HL-60 (cell line): Measurements from ENCODE around the gene ADGRG1.

Experiments used
- DNase-seq, 2 experiments: peaks; one replicate each; pipeline ENCODE4 v3.0.0-alpha.2; 2010 to 2020; ENCODE audit warnings: low read depth in 1 of 2, low spot score in 1 of 2
- H3K27ac ChIP-seq: fragments of 250-450 bp; sonication (Bioruptor Pico); replicated peaks from 2 replicates; pipeline ENCODE4 v1.5.1; 2020; ENCODE audit warnings: mild to moderate bottlenecking, moderate library complexity
- H3K27me3 ChIP-seq: fragments of 250-450 bp; sonication (Bioruptor Pico); 2 replicates; pipeline ENCODE4 v1.5.1; 2021; ENCODE audit warnings: mild to moderate bottlenecking, moderate library complexity; ENCODE audit not compliant: insufficient read depth, poor library complexity, severe bottlenecking
- H3K4me3 ChIP-seq: replicated peaks from 2 replicates; pipeline ENCODE4 v1.5.1; 2011; ENCODE audit warnings: mild to moderate bottlenecking, control low read depth, low read length; ENCODE audit not compliant: insufficient read depth
- GABPA ChIP-seq: IDR thresholded peaks from 2 replicates; pipeline ENCODE4 v1.6.1; 2012; ENCODE audit warnings: low read depth
- POLR2AphosphoS5 ChIP-seq: IDR thresholded peaks from 2 replicates; pipeline ENCODE4 v1.6.1; 2012; ENCODE audit warnings: low read depth
- REST ChIP-seq: IDR thresholded peaks from 2 replicates; pipeline ENCODE4 v1.6.1; 2012; ENCODE audit warnings: low read depth; ENCODE audit not compliant: insufficient replicate concordance
- SPI1 ChIP-seq: IDR thresholded peaks from 2 replicates; pipeline ENCODE4 v1.6.1; 2012; ENCODE audit warnings: low read depth, mild to moderate bottlenecking, borderline replicate concordance
- TF ChIP-seq, protein P1 (sequence below): IDR thresholded peaks from one replicate; pipeline ENCODE4 v1.5.1; 2011; ENCODE audit warnings: low read length, control low read depth, inconsistent platforms; ENCODE audit not compliant: insufficient read depth

ADGRG1 gene

DNA sequence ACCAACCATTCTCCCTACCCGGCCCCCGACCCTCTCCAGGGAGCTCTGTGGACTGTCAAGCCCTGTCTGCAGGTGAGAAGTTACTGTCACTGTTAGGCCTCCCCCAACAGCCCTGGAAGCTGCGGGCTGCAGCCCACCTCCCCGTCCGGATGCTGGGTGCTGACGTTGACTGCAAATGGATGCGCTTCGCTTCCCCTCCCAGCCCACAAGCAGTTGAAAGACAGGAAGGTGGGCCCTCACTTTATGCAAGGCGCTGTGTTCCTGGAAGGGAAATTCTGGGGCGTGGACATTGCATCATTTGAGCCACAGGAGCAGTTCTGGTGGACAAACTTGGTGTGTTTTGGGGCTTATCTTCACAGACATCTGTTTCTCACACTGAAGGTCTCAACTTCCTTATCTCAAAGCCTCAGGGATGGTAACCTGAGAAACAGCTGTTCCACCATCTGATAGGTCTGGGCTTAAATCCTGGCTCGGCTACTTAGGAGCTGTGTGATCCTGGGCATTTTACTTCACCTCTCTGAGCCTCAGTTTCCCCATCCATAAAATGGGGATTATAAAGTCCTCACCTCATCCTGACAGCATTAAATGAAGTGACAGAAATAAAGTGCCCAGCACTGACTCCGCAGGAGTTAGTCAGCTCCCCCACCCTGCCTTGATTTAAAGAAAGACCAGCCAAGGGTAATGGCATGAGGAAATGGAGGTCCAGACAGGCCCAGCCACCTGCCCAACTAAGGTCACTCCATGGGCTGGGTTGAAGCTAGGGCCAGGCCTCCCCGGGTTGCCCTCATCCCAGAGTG lies 61.5 kb downstream of the ADGRG1 start:
- peak; percentile 99 for TF ChIP-seq POLR2AphosphoS5
- peak; percentile 42; the same call in 1 of the 2 replicates for TF ChIP-seq SPI1
- peak; percentile 18 for TF ChIP-seq REST
- TF ChIP-seq, protein P1, sequence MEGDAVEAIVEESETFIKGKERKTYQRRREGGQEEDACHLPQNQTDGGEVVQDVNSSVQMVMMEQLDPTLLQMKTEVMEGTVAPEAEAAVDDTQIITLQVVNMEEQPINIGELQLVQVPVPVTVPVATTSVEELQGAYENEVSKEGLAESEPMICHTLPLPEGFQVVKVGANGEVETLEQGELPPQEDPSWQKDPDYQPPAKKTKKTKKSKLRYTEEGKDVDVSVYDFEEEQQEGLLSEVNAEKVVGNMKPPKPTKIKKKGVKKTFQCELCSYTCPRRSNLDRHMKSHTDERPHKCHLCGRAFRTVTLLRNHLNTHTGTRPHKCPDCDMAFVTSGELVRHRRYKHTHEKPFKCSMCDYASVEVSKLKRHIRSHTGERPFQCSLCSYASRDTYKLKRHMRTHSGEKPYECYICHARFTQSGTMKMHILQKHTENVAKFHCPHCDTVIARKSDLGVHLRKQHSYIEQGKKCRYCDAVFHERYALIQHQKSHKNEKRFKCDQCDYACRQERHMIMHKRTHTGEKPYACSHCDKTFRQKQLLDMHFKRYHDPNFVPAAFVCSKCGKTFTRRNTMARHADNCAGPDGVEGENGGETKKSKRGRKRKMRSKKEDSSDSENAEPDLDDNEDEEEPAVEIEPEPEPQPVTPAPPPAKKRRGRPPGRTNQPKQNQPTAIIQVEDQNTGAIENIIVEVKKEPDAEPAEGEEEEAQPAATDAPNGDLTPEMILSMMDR: no peak
- peak; percentile 44 for TF ChIP-seq GABPA
- Histone ChIP-seq H3K4me3 (0 out of 2 replicates have a peak overlapping the region, but pooled peaks have one; percentile 7), H3K27me3 (no peaks in the 10 kb centered on the region), H3K27ac (peak overlapping the region; percentile 78)
- DNase-seq: peak; percentile 97 to 100

GRCh38 chr16:57690782-57691471 lies 62.5 kb downstream of the ADGRG1 start:
- DNase-seq: peak; percentile 28 to 85
- H3K27ac ChIP-seq: peak overlapping the region; percentile 78
- no peaks in the 10 kb centered on the region for H3K27me3 ChIP-seq

More at GRCh38 chr16:57690782-57691471, 62.5 kb downstream of the ADGRG1 start:
- no peak overlapping the region for H3K4me3 ChIP-seq
- no peak for TF ChIP-seq POLR2AphosphoS5
- no peak for TF ChIP-seq REST
- TF ChIP-seq, protein P1: no peak
- no peak for TF ChIP-seq SPI1
- no peak for TF ChIP-seq GABPA
